Measurements from ENCODE around the gene MS4A2. TPM values are rescaled to one million over a fixed set of nuclear protein-coding genes. Genes with fewer than 3 reads are reported as not detected.

The MS4A2 gene
- total RNA-seq, 6 experiments from 2014 or later: not detected

Other genes with a start within 250 kb of the MS4A2 start
- gene CBLIF, start 243.2 kb upstream of the MS4A2 start, total RNA-seq (2021; fragmentation: NEBNext Ultra II Directional; extraction: Animal tissue kit (Norgen Biotek cat#: 25700)): not detected
- not detected for gene TCN1, start 222.2 kb upstream of the MS4A2 start, total RNA-seq (2021; fragmentation: NEBNext Ultra II Directional; extraction: Animal tissue kit (Norgen Biotek cat#: 25700))
- not detected for gene OOSP3, start 209.9 kb upstream of the MS4A2 start, total RNA-seq (2021; fragmentation: NEBNext Ultra II Directional; extraction: Animal tissue kit (Norgen Biotek cat#: 25700))
- not detected for gene OOSP1, start 150.2 kb upstream of the MS4A2 start, total RNA-seq (2021; fragmentation: NEBNext Ultra II Directional; extraction: Animal tissue kit (Norgen Biotek cat#: 25700))
- gene OOSP4A, start 124.6 kb upstream of the MS4A2 start, total RNA-seq (2021; fragmentation: NEBNext Ultra II Directional; extraction: Animal tissue kit (Norgen Biotek cat#: 25700)): not detected
- not detected for gene OOSP4B, start 71.5 kb upstream of the MS4A2 start, total RNA-seq (2021; fragmentation: NEBNext Ultra II Directional; extraction: Animal tissue kit (Norgen Biotek cat#: 25700))
- not detected for gene OOSP2, start 48.3 kb upstream of the MS4A2 start, total RNA-seq (2021; fragmentation: NEBNext Ultra II Directional; extraction: Animal tissue kit (Norgen Biotek cat#: 25700))
- not detected for gene MS4A3, start 32.0 kb upstream of the MS4A2 start, total RNA-seq (2021; fragmentation: NEBNext Ultra II Directional; extraction: Animal tissue kit (Norgen Biotek cat#: 25700))
- not detected for gene MS4A6A, start 94.4 kb downstream of the MS4A2 start, total RNA-seq (2021; fragmentation: NEBNext Ultra II Directional; extraction: Animal tissue kit (Norgen Biotek cat#: 25700))
- gene MS4A4E, start 154.5 kb downstream of the MS4A2 start, total RNA-seq (2021; fragmentation: NEBNext Ultra II Directional; extraction: Animal tissue kit (Norgen Biotek cat#: 25700)): not detected
- gene MS4A4A, start 192.0 kb downstream of the MS4A2 start, total RNA-seq (2021; fragmentation: NEBNext Ultra II Directional; extraction: Animal tissue kit (Norgen Biotek cat#: 25700)): not detected
- gene MS4A6E, start 238.6 kb downstream of the MS4A2 start, total RNA-seq (2021; fragmentation: NEBNext Ultra II Directional; extraction: Animal tissue kit (Norgen Biotek cat#: 25700)): not detected

Data from HFFc6 (cell line).